Mesenchymal stem cell (in vitro differentiated cells and primary cell): ENCODE results near the gene P3H4.

Experiments used
- DNase-seq: peaks from one replicate; pipeline ENCODE4 v3.0.0-alpha.2; 2013
- H2AFZ ChIP-seq: one replicate; pipeline ENCODE4 v1.6.1; 2013; ENCODE audit warnings: low read depth, mild to moderate bottlenecking, control low read depth, inconsistent platforms, low read length, moderate library complexity
- H2AK5ac ChIP-seq: 2 replicates; pipeline ENCODE4 v1.6.1; 2013; ENCODE audit warnings: low read length, moderate library complexity, mild to moderate bottlenecking, inconsistent platforms; ENCODE audit not compliant: severe bottlenecking
- H2BK120ac ChIP-seq: one replicate; pipeline ENCODE4 v1.6.1; 2013; ENCODE audit warnings: low read depth, mild to moderate bottlenecking, inconsistent platforms, low read length, moderate library complexity
- H2BK12ac ChIP-seq, 2 experiments: one replicate each; pipeline ENCODE4 v1.6.1; 2013; ENCODE audit warnings: inconsistent platforms in 2 of 2, low read length in 2 of 2, mild to moderate bottlenecking in 2 of 2, moderate library complexity in 2 of 2, control low read depth in 1 of 2
- H2BK15ac ChIP-seq: one replicate; pipeline ENCODE4 v1.6.1; 2013; ENCODE audit warnings: mild to moderate bottlenecking, low read depth, inconsistent platforms; ENCODE audit not compliant: poor library complexity, severe bottlenecking
- H2BK5ac ChIP-seq: 2 replicates; pipeline ENCODE4 v1.6.1; 2013; ENCODE audit warnings: low read depth, mild to moderate bottlenecking, low read length, control low read depth, inconsistent platforms; ENCODE audit not compliant: poor library complexity, severe bottlenecking
- H3K14ac ChIP-seq, 2 experiments: one replicate each; pipeline ENCODE4 v1.6.1; 2013; ENCODE audit warnings: inconsistent platforms in 2 of 2, low read length in 2 of 2, control low read depth in 1 of 2, mild to moderate bottlenecking in 1 of 2, moderate library complexity in 1 of 2
- H3K18ac ChIP-seq, 2 experiments: one replicate each; pipeline ENCODE4 v1.6.1; 2013; ENCODE audit warnings: inconsistent platforms in 2 of 2, low read length in 2 of 2, control low read depth in 1 of 2, low read depth in 1 of 2, mild to moderate bottlenecking in 1 of 2
- H3K23ac ChIP-seq, 2 experiments: one replicate each; pipeline ENCODE4 v1.6.1; 2013; ENCODE audit warnings: inconsistent platforms in 2 of 2, low read length in 2 of 2, mild to moderate bottlenecking in 2 of 2, moderate library complexity in 2 of 2, control low read depth in 1 of 2
- H3K27ac ChIP-seq: 2 replicates; pipeline ENCODE4 v1.5.1; 2013; ENCODE audit warnings: mild to moderate bottlenecking, moderate library complexity, low read length, control low read depth, inconsistent platforms; ENCODE audit not compliant: poor library complexity, severe bottlenecking
- H3K27me3 ChIP-seq, 2 experiments: 2 replicates each; pipeline versions ENCODE4 v1.6.1 to v1.7.0; 2013; ENCODE audit warnings: low read length in 2 of 2, mild to moderate bottlenecking in 2 of 2, moderate library complexity in 2 of 2, control low read depth in 1 of 2, inconsistent platforms in 1 of 2; ENCODE audit not compliant: control insufficient read depth in 1 of 2, insufficient read depth in 1 of 2
- H3K36me3 ChIP-seq, 2 experiments: 2 replicates each; pipeline versions ENCODE4 v1.6.1 to v1.7.0; 2013; ENCODE audit warnings: low read length in 2 of 2, control low read depth in 1 of 2, inconsistent platforms in 1 of 2, low read depth in 1 of 2, mild to moderate bottlenecking in 1 of 2; ENCODE audit not compliant: insufficient read depth in 2 of 2, control insufficient read depth in 1 of 2
- H3K4ac ChIP-seq, 2 experiments: one replicate each; pipeline ENCODE4 v1.6.1; 2013; ENCODE audit warnings: inconsistent platforms in 2 of 2, low read length in 2 of 2, mild to moderate bottlenecking in 2 of 2, moderate library complexity in 2 of 2, control low read depth in 1 of 2, low read depth in 1 of 2
- H3K4me1 ChIP-seq: 2 replicates; pipeline ENCODE4 v1.6.1; 2013; ENCODE audit warnings: low read depth, low read length, control low read depth; ENCODE audit not compliant: control insufficient read depth, insufficient read depth
- H3K4me2 ChIP-seq: 2 replicates; pipeline ENCODE4 v1.6.1; 2013; ENCODE audit warnings: low read length, mild to moderate bottlenecking, inconsistent platforms; ENCODE audit not compliant: poor library complexity, severe bottlenecking
- H3K4me3 ChIP-seq, 2 experiments: 2 replicates each; pipeline versions ENCODE4 v1.5.1 to v1.7.0; 2013; ENCODE audit warnings: low read length in 2 of 2, mild to moderate bottlenecking in 2 of 2, control low read depth in 1 of 2, low read depth in 1 of 2; ENCODE audit not compliant: insufficient read depth in 1 of 2
- H3K79me1 ChIP-seq: replicated peaks from 2 replicates; pipeline ENCODE4 v1.6.1; 2013; ENCODE audit warnings: mild to moderate bottlenecking, control low read depth, low read length, inconsistent platforms; ENCODE audit not compliant: poor library complexity, severe bottlenecking
- H3K9ac ChIP-seq: 2 replicates; pipeline ENCODE4 v1.7.0; 2013; ENCODE audit warnings: mild to moderate bottlenecking, low read length, moderate library complexity
- H3K9me3 ChIP-seq: 2 replicates; pipeline ENCODE4 v1.7.0; 2013; ENCODE audit warnings: mild to moderate bottlenecking, low read length; ENCODE audit not compliant: control insufficient read depth
- H4K8ac ChIP-seq: one replicate; pipeline ENCODE4 v1.6.1; 2013; ENCODE audit warnings: inconsistent platforms, mild to moderate bottlenecking, low read length, moderate library complexity
- H4K91ac ChIP-seq: one replicate; pipeline ENCODE4 v1.6.1; 2013; ENCODE audit warnings: mild to moderate bottlenecking, low read length, inconsistent platforms
- WGBS: methylation state at CpG from one replicate; pipeline ENCODE4 v1.1.7; 2013; ENCODE audit warnings: mixed read lengths; 5-methylcytosine and 5-hydroxymethylcytosine counted together

The P3H4 gene

DNA sequence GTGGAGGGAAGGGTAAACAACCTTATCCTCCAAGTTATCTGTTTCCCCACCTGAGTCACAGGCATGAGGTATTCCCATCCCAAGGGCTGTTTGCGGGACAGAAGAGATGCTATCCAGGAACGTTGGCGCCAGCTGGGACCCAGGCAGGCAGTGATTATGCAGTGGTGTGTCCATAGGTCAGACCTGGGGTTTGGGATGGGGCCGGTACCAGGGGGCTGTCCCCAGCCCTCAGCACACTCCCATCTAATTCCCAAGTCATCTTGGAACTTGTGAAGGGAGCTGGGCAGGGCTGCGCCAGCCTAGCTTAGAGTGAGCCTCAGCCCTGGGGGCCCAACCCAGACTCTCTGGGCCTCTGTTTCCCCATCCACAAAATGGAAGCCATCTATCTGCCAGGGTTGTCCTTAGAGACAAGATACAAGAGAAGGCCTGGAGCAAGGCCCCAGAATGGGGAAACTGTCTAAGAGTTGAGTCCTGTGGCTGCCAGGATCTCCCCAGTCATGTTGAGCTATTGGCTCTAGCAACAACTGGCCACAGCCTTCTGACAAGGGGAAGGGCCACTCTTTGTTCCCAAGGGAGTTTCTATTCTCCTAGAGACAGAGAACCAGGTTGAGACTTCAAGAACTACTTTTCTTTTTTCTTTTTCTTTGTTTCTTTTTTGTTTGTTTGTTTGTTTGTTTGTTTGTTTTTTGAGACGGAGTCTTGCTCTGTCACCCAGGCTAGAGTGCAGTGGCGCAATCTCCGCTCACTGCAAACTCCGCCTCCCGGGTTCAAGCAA is 15.4 kb downstream of the P3H4 start:
- H2BK5ac ChIP-seq: no peak overlapping the region
- no peak overlapping the region for H3K23ac ChIP-seq
- H3K9ac ChIP-seq: no peak overlapping the region
- DNase-seq: no peak
- H3K18ac ChIP-seq: peak overlapping the region in 1 of 2 experiments; percentile 49
- peak overlapping the region in 1 of 2 experiments; percentile 67 for H3K4ac ChIP-seq
- H3K4me2 ChIP-seq: no peak overlapping the region
- H2AFZ ChIP-seq: no peak overlapping the region
- H3K79me1 ChIP-seq: peaks cover 2% of the 10 kb centered on the region
- peak overlapping the region; percentile 45 to 69 for H2BK12ac ChIP-seq
- peak overlapping the region; percentile 66 for H2BK120ac ChIP-seq
- no peaks in the 10 kb centered on the region for H3K27me3 ChIP-seq
- no peak overlapping the region for H3K14ac ChIP-seq
- no peak overlapping the region for H3K4me3 ChIP-seq
- no peak overlapping the region for H3K27ac ChIP-seq
- H4K91ac ChIP-seq: no peak overlapping the region
- H3K36me3 ChIP-seq: no peaks in the 10 kb centered on the region
- H2BK15ac ChIP-seq: peak overlapping the region; percentile 71
- H3K4me1 ChIP-seq: peaks cover 35% of the 10 kb centered on the region
- peak overlapping the region; percentile 21 for H4K8ac ChIP-seq
- WGBS: 96% methylated on average over 10 of the region's 10 CpGs
- H3K9me3 ChIP-seq: no peaks in the 10 kb centered on the region
- peak overlapping the region; percentile 41 for H2AK5ac ChIP-seq

- H2BK12ac ChIP-seq: peak overlapping the region in 1 of 2 experiments; percentile 85
- peak overlapping the region; percentile 34 to 61 for H3K18ac ChIP-seq
- no peaks in the 10 kb centered on the region for H3K36me3 ChIP-seq
- H2AK5ac ChIP-seq: peak overlapping the region; percentile 82
- H2BK120ac ChIP-seq: no peak overlapping the region
- no peak overlapping the region for H2AFZ ChIP-seq
- H3K9me3 ChIP-seq: no peaks in the 10 kb centered on the region
- no peak overlapping the region for H3K23ac ChIP-seq
- H4K8ac ChIP-seq: peak overlapping the region; percentile 19
- no peak overlapping the region for H3K4me3 ChIP-seq
- H3K14ac ChIP-seq: no peak overlapping the region
- H3K4me1 ChIP-seq: peaks cover 26% of the 10 kb centered on the region
- H3K4me2 ChIP-seq: no peak overlapping the region
- 89% methylated on average over 5 of the region's 5 CpGs for WGBS
- peaks cover 0 to 3% of the 10 kb centered on the region in 2 experiments for H3K27me3 ChIP-seq
- H3K4ac ChIP-seq: peak overlapping the region in 1 of 2 experiments; percentile 80
- peaks cover 2% of the 10 kb centered on the region for H3K79me1 ChIP-seq
- no peak overlapping the region for H2BK5ac ChIP-seq
- no peak overlapping the region for H3K27ac ChIP-seq
- H4K91ac ChIP-seq: no peak overlapping the region
- DNase-seq: no peak
- no peak overlapping the region for H3K9ac ChIP-seq
- no peak overlapping the region for H2BK15ac ChIP-seq
Measured at GRCh38 chr17:41794540-41794975, 17.2 kb downstream of the P3H4 start.

DNA sequence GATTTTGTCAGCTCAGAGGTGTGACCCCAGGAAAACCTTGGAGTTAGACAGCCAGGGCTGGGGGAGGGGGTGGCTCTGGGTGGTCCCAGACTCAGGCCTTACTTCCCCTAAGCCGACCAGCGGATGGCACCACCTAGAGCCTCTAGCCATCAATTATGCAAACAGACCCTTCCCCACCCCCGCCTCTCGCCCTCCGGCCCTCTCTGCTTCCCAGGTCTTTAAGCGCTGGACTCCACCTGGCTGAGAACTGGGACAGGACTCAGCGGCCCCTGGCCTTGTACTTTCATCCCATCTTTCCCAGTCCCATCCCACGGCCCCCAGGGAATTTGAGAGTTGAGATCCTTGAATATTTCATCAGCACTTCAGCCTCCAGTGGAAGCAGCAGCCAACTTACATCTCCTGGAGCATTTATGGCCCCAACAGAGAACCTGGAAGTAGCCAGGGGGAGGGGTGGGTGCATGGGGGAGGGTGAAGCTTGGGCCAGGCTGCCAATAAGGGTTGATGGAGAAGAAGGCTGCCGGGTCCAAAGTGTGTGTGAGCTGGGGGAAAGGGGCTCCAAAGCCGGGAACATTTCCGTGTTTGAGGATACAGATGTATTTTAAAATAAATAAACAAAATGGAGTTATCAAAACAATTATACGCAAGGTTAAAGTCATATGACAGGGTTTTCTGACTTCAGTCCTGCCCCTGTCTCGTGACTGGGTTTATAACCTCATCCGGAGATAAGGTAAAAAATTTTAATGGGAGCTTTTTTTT is 17.8 kb downstream of the P3H4 start:
- Histone ChIP-seq H2BK5ac (peak overlapping the region; percentile 24), H3K36me3 (no peaks in the 10 kb centered on the region), H3K18ac (peak overlapping the region; percentile 88 to 100), H3K79me1 (peaks cover 2% of the 10 kb centered on the region), H2BK12ac (peak overlapping the region; percentile 90 to 100), H2AFZ (peak overlapping the region; percentile 43), H3K23ac (no peak overlapping the region), H3K4me3 (no peak overlapping the region), H2AK5ac (peak overlapping the region; percentile 98), H3K4me1 (peaks cover 23% of the 10 kb centered on the region), H3K14ac (no peak overlapping the region), H3K9me3 (no peaks in the 10 kb centered on the region), H3K4ac (peak overlapping the region; percentile 96 to 100), H3K9ac (no peak overlapping the region), H2BK120ac (peak overlapping the region; percentile 75), H4K91ac (peak overlapping the region; percentile 99), H3K27ac (peak overlapping the region; percentile 86), H3K4me2 (peak overlapping the region; percentile 7), H2BK15ac (peak overlapping the region; percentile 99), H3K27me3 (peaks cover 0 to 9% of the 10 kb centered on the region in 2 experiments), H4K8ac (peak overlapping the region; percentile 77)
- 17% methylated on average over 11 of the region's 14 CpGs for WGBS
- peak; percentile 65 for DNase-seq
